K562 (cell line): ENCODE results near the gene OR2AG1. TPM values are rescaled to one million over a fixed set of nuclear protein-coding genes. Genes with fewer than 3 reads are reported as not detected.

Experiments used
- ATAC-seq: fragments of 200-7000 bp; cut with Tn5 transposase; 3 replicates; pipeline ENCODE4 v1.9.1; 2020; ENCODE audit warnings: moderate library complexity
- BruUV-seq: library from RNA; stranded (reverse); fragments of 400-500 nt; replicated peaks from 2 replicates; lab custom pipeline; 2021; lab: Mats Ljungman, UMichigan
- CTCF ChIA-PET: fragments of 300-600 bp; formaldehyde crosslinking; extraction: SDS; loops from one replicate; lab custom pipeline; 2021; ENCODE audit warnings: low intra/inter-chr PET ratio; lab: Yijun Ruan, JAX
- POLR2A ChIA-PET: fragments of 300-600, 350-650 bp; sonication (Branson Sonifier 250); formaldehyde crosslinking; extraction: SDS; loops from one replicate; lab custom pipeline; 2021; ENCODE audit warnings: antibody characterized with exemption, inconsistent platforms; lab: Yijun Ruan, JAX
- DNase-seq, 4 experiments: peaks; one replicate each; pipeline versions ENCODE4 v3.0.0 to v3.0.0-alpha.2; 2011 to 2018; ENCODE audit warnings: low spot score in 3 of 4, mixed read lengths in 3 of 4; ENCODE audit errors: extremely low read depth in 1 of 4
- FAIRE-seq: peaks from 2 replicates; lab custom pipeline; 2011; peaks lifted over from hg19 to GRCh38; lab: Jason Lieb, UNC
- H2AFZ ChIP-seq: 2 replicates; pipeline ENCODE4 v1.6.0; 2011; ENCODE audit warnings: low read depth, low read length, control low read depth, inconsistent platforms
- H3K27ac ChIP-seq: fragments of 200-600 bp; 3 replicates; pipeline ENCODE4 v1.8.0; 2011; ENCODE audit warnings: low read depth, mild to moderate bottlenecking, control low read depth, inconsistent platforms, low read length, moderate library complexity, mixed read lengths; ENCODE audit errors: extremely low read depth
- H3K27me3 ChIP-seq, 2 experiments: fragments of 300-600 bp in 1 of 2; 2 replicates in 1 of 2; 3 replicates in 1 of 2; pipeline versions ENCODE4 v1.6.0 to v1.8.0; 2011; ENCODE audit warnings: inconsistent platforms in 2 of 2, low read length in 2 of 2, mild to moderate bottlenecking in 1 of 2, mixed read lengths in 1 of 2, moderate library complexity in 1 of 2; ENCODE audit not compliant: control insufficient read depth in 2 of 2, insufficient read depth in 2 of 2
- H3K36me3 ChIP-seq: fragments of 300-600 bp; 3 replicates; pipeline ENCODE4 v1.8.0; 2011; ENCODE audit warnings: mild to moderate bottlenecking, low read length, inconsistent platforms; ENCODE audit not compliant: control insufficient read depth, insufficient read depth
- H3K4me1 ChIP-seq, 2 experiments: fragments of 200-600 bp in 1 of 2; replicated peaks in 1 of 2; 2 replicates in 1 of 2; 3 replicates in 1 of 2; pipeline versions ENCODE4 v1.5.1 to v1.8.0; 2011; ENCODE audit warnings: inconsistent platforms in 2 of 2, low read length in 2 of 2, mild to moderate bottlenecking in 1 of 2, mixed read lengths in 1 of 2, moderate library complexity in 1 of 2; ENCODE audit not compliant: control insufficient read depth in 2 of 2, insufficient read depth in 2 of 2
- H3K4me2 ChIP-seq: 2 replicates; pipeline ENCODE4 v1.6.1; 2011; ENCODE audit warnings: low read length, control low read depth, inconsistent platforms, mixed read lengths; ENCODE audit not compliant: insufficient read depth
- H3K4me3 ChIP-seq: fragments of 200-600 bp; sonication (generic), shearing (Covaris generic); 2 replicates; pipeline ENCODE4 v1.5.1; 2016; ENCODE audit warnings: control low read depth, inconsistent platforms
- H3K79me2 ChIP-seq: fragments of 200-600 bp; 3 replicates; pipeline ENCODE4 v1.8.0; 2011; ENCODE audit warnings: low read length, inconsistent platforms; ENCODE audit not compliant: control insufficient read depth, insufficient read depth
- H3K9ac ChIP-seq, 2 experiments: 2 replicates each; pipeline versions ENCODE4 v1.6.0 to v1.6.1; 2011; ENCODE audit warnings: low read depth in 2 of 2, low read length in 2 of 2, control low read depth in 1 of 2, inconsistent platforms in 1 of 2, mild to moderate bottlenecking in 1 of 2, mixed read lengths in 1 of 2; ENCODE audit not compliant: insufficient read depth in 1 of 2
- H3K9me1 ChIP-seq: one replicate; pipeline ENCODE4 v1.6.0; 2011; ENCODE audit warnings: inconsistent platforms, mild to moderate bottlenecking, low read length, moderate library complexity; ENCODE audit not compliant: control insufficient read depth, insufficient read depth
- H3K9me3 ChIP-seq: replicated peaks from 2 replicates; pipeline ENCODE4 v1.5.1; 2011; ENCODE audit warnings: low read depth, low read length, inconsistent platforms; ENCODE audit not compliant: control insufficient read depth, insufficient read depth
- H4K20me1 ChIP-seq: replicated peaks from 2 replicates; pipeline ENCODE4 v1.6.1; 2011; ENCODE audit warnings: low read length, inconsistent platforms, mixed read lengths; ENCODE audit not compliant: control insufficient read depth, insufficient read depth
- BDP1 ChIP-seq: IDR thresholded peaks from 3 replicates; pipeline ENCODE4 v1.6.1; 2011; ENCODE audit not compliant: insufficient read length, insufficient read depth
- C11orf30 ChIP-seq: fragments of 450-650 bp; IDR thresholded peaks from 2 replicates; pipeline ENCODE4 v1.6.1; 2016; ENCODE audit warnings: low read depth, mild to moderate bottlenecking
- GTF2B ChIP-seq: IDR thresholded peaks from 2 replicates; pipeline ENCODE4 v1.6.1; 2011; ENCODE audit not compliant: insufficient read length; ENCODE audit errors: extremely low read depth
- HIVEP1 ChIP-seq: fragments of 250-450 bp; sonication (Bioruptor Pico); IDR thresholded peaks from 2 replicates; pipeline ENCODE4 v1.4.0; 2020; ENCODE audit warnings: mild to moderate bottlenecking
- MITF ChIP-seq: IDR thresholded peaks from 2 replicates; pipeline ENCODE4 v1.6.1; 2014; ENCODE audit warnings: antibody characterized with exemption
- NELFE ChIP-seq: IDR thresholded peaks from 2 replicates; pipeline ENCODE4 v1.6.1; 2011; ENCODE audit warnings: mild to moderate bottlenecking; ENCODE audit not compliant: insufficient read depth, insufficient read length
- NFIC ChIP-seq: fragments of 450-650 bp; IDR thresholded peaks from 2 replicates; pipeline ENCODE4 v1.6.1; 2017; ENCODE audit warnings: mild to moderate bottlenecking, inconsistent platforms
- NFRKB ChIP-seq: fragments of 450-650 bp; IDR thresholded peaks from 2 replicates; pipeline ENCODE4 v1.6.1; 2016; ENCODE audit warnings: low read depth
- RBM22 ChIP-seq: fragments of 200-400 bp; formaldehyde crosslinking; IDR thresholded peaks from 2 replicates; pipeline ENCODE4 v1.6.1; 2018; ENCODE audit warnings: low read length, low read depth; ENCODE audit not compliant: poor library complexity, severe bottlenecking
- SMC3 ChIP-seq: conservative IDR thresholded peaks from 2 replicates; pipeline ENCODE4 v1.6.1; 2011; ENCODE audit warnings: low read depth, low read length, improper control_type of control experiment; ENCODE audit not compliant: insufficient read depth
- ZNF316 ChIP-seq: fragments of 450-650 bp; IDR thresholded peaks from 2 replicates; pipeline ENCODE4 v1.6.1; 2016
- ZNF449 ChIP-seq: fragments of 250-450 bp; sonication (Bioruptor Pico); IDR thresholded peaks from 2 replicates; pipeline ENCODE4 v1.8.0; 2022; ENCODE audit warnings: moderate library complexity, mild to moderate bottlenecking, inconsistent platforms
- ZNF584 ChIP-seq: fragments of 200-800 bp; sonication (Bioruptor generic); IDR thresholded peaks from 2 replicates; pipeline ENCODE4 v1.6.1; 2016; ENCODE audit warnings: low read depth, mild to moderate bottlenecking, missing genetic modification characterization, missing compliant biosample characterization
- ZNF609 ChIP-seq: sonication (generic); formaldehyde crosslinking; IDR thresholded peaks from 2 replicates; pipeline ENCODE4 v1.8.1; 2023; ENCODE audit warnings: missing genetic modification reagents, mild to moderate bottlenecking, borderline replicate concordance
- WGBS: fragments of 100-300 bp; shearing (Covaris generic); methylation state at CpG from one replicate; pipeline ENCODE4 v1.1.6; 2016; ENCODE audit warnings: low coverage, mixed read lengths; ENCODE audit not compliant: insufficient coverage; ENCODE audit errors: missing lambda C conversion rate; 5-methylcytosine and 5-hydroxymethylcytosine counted together
- in situ Hi-C: fragments of 300-500 bp; cut with MboI; formaldehyde crosslinking; loops from 4 replicates; pipeline ENCODE4 v1.15.0; 2018; ENCODE audit warnings: inconsistent platforms, mixed read lengths
- intact Hi-C: fragments of 100-400 bp; cut with micrococcal nuclease; formaldehyde crosslinking; loops from 2 replicates; pipeline ENCODE4 v1.14.2; 2022
- polyA plus RNA-seq, 8 experiments: library from polyadenylated mRNA; depleted of rRNA in 4 of 8; stranded (reverse) in 5 of 8; unstranded in 3 of 8; fragments of >200 nt; fragmentation: Nextera tagmentation in 2 of 8; fragmentation: Illumina TruSeq in 1 of 8; extraction: Ambion mirVana in 2 of 8; extraction: Trizol in 1 of 8; gene quantifications; 2 replicates each; pipeline versions ENCODE4 v1.2.1 to v1.2.3, GENCODE V29; 2011 to 2014; ENCODE audit warnings: inconsistent platforms in 1 of 8, missing spikeins in 1 of 8
- total RNA-seq, 7 experiments: library from RNA; depleted of rRNA in 6 of 7; stranded (reverse); fragments of >200 nt in 6 of 7; fragmentation: Illumina TruSeq in 2 of 7; extraction: Trizol in 2 of 7; gene quantifications; 2 replicates each; pipeline versions ENCODE4 v1.2.1 to v1.2.3, GENCODE V29; 2011 to 2021; ENCODE audit warnings: low replicate concordance in 1 of 7

Gene OR2AG1
- total and polyA plus RNA-seq, 9 of the 15 experiments (the other 6 are each of a cell fraction or from before 2014, with no cell fraction given), result 0.05 to 0.11 (median 0.07) TPM; not detected in 5

- no peak for FAIRE-seq
- no peaks in the 10 kb centered on the region for H3K79me2 ChIP-seq
- H4K20me1 ChIP-seq, result no peaks in the 10 kb centered on the region
- peak overlapping the region; percentile 72 for H3K27ac ChIP-seq
- 0 out of 2 replicates have a peak, but pooled peaks cover 3% of the 10 kb centered on the region for H3K9me3 ChIP-seq
- POLR2A ChIA-PET, result interaction anchor here (0.9 to 2.1 kb wide), 5 partner anchors 11 to 264 kb away, joined by 3 to 7 read pairs (median 6); partner anchors contain the start of genes ARFIP2 and TIMM10B
- no TSS peak for BruUV-seq
- ATAC-seq, result no peak
- H3K9ac ChIP-seq, result peak overlapping the region in 1 of 2 experiments; percentile 48; a peak in 2 of 4 replicates
- peak overlapping the region; percentile 39; the same call in 1 of the 2 replicates for H3K4me2 ChIP-seq
- in situ Hi-C loops (no loop called here), intact Hi-C loops (no loop called here)
- DNase-seq, result no peak
- no peaks in the 10 kb centered on the region for H3K9me1 ChIP-seq
- 52% methylated on average over 4 of the region's 4 CpGs for WGBS
- CTCF ChIA-PET, result no interaction called here
- H3K27me3 ChIP-seq, result no peaks in the 10 kb centered on the region
- H2AFZ ChIP-seq, result peak overlapping the region; percentile 82
- H3K36me3 ChIP-seq, result no peaks in the 10 kb centered on the region
- H3K4me3 ChIP-seq, result no peak overlapping the region
- H3K4me1 ChIP-seq, result peaks cover 0 to 50% of the 10 kb centered on the region in 2 experiments
- TF ChIP-seq NELFE (no peak), ZNF584 (peak; percentile 15; the same call in 1 of the 2 replicates), SMC3 (no peak), GTF2B (no peak), HIVEP1 (CRISPR knock-in tag) (no peak), ZNF449 (no peak), MITF (no peak), ZNF316 (peak; percentile 69), NFIC (no peak), BDP1 (no peak), C11orf30 (peak; percentile 35; the same call in 1 of the 2 replicates), ZNF609 (CRISPR knock-in tag) (no peak), NFRKB (0 out of 2 replicates have a peak, but pooled peaks have one; percentile 76), RBM22 (no peak)
These were observed 37.8 kb upstream of the OR2AG1 start for GRCh38 chr11:6745018-6745417.
